ENCODE results near the gene GINS3. TPM values are rescaled to one million over a fixed set of nuclear protein-coding genes. Genes with fewer than 3 reads are reported as not detected.
"Not testable (repeated sequence)": the region's sequence is repeated elsewhere in the genome, so short reads cannot be mapped to it uniquely, and the experiment has no call there.

Gene GINS3
- total RNA-seq, 1 experiment from 2014 or later, result 4.2 TPM

GRCh38 chr16:58415003-58415402 lies 22.7 kb downstream of the GINS3 start:
- Mint-ChIP-seq H3K36me3 (ENCODE audit: insufficient read depth, unreplicated experiment) (no peaks in the 10 kb centered on the region), H3K9me3 (ENCODE audit: unreplicated experiment) (no peaks in the 10 kb centered on the region), H3K27ac (ENCODE audit: low read depth, unreplicated experiment) (no peak overlapping the region), H3K27me3 (ENCODE audit: insufficient read depth, unreplicated experiment) (no peaks in the 10 kb centered on the region), H3K4me1 (ENCODE audit: insufficient read depth, unreplicated experiment) (peaks cover 15% of the 10 kb centered on the region), H3K4me3 (ENCODE audit: unreplicated experiment) (no peak overlapping the region)
- DNase-seq (ENCODE audit: unreplicated experiment), result no peak
- ChIA-PET CTCF (no interaction called here), POLR2A (no interaction called here)
- no TSS peak for BruUV-seq (replicated peaks)
- intact Hi-C loops (cut with micrococcal nuclease), result no loop called here
- no peak for TF ChIP-seq CTCF (IDR thresholded peaks at IDR 0.05; ENCODE audit: unreplicated experiment)

GRCh38 chr16:58415961-58416360 lies 23.7 kb downstream of the GINS3 start:
- peaks cover 13% of the 10 kb centered on the region for H3K4me1 Mint-ChIP-seq (ENCODE audit: insufficient read depth, unreplicated experiment)
- H3K36me3 Mint-ChIP-seq (ENCODE audit: insufficient read depth, unreplicated experiment); BruUV-seq (replicated peaks); H3K27ac Mint-ChIP-seq (ENCODE audit: low read depth, unreplicated experiment); DNase-seq (ENCODE audit: unreplicated experiment); H3K9me3 Mint-ChIP-seq (ENCODE audit: unreplicated experiment); H3K27me3 Mint-ChIP-seq (ENCODE audit: insufficient read depth, unreplicated experiment); H3K4me3 Mint-ChIP-seq (ENCODE audit: unreplicated experiment); intact Hi-C loops (cut with micrococcal nuclease): not testable (repeated sequence)
- CTCF ChIA-PET, result interaction anchor here (0.6 to 1.0 kb wide), 2 partner anchors 61 to 80 kb away, joined by 3 to 4 read pairs; no protein-coding TSS in a partner anchor
- POLR2A ChIA-PET, result interaction anchor here (1.0 kb wide), 1 partner anchor 11 kb away, joined by 3 read pairs; no protein-coding TSS in a partner anchor

GRCh38 chr16:58417035-58417434 lies 24.8 kb downstream of the GINS3 start:
- Mint-ChIP-seq H3K27ac (ENCODE audit: low read depth, unreplicated experiment) (no peak overlapping the region), H3K4me3 (ENCODE audit: unreplicated experiment) (no peak overlapping the region), H3K9me3 (ENCODE audit: unreplicated experiment) (no peaks in the 10 kb centered on the region), H3K36me3 (ENCODE audit: insufficient read depth, unreplicated experiment) (no peaks in the 10 kb centered on the region), H3K4me1 (ENCODE audit: insufficient read depth, unreplicated experiment) (peaks cover 6% of the 10 kb centered on the region), H3K27me3 (ENCODE audit: insufficient read depth, unreplicated experiment) (no peaks in the 10 kb centered on the region)
- TF ChIP-seq CTCF (IDR thresholded peaks at IDR 0.05; ENCODE audit: unreplicated experiment), result no peak
- CTCF ChIA-PET, result interaction anchor here (0.6 to 1.4 kb wide), 3 partner anchors 34 to 81 kb away, joined by 3 to 4 read pairs (median 3); no protein-coding TSS in a partner anchor
- intact Hi-C loops (cut with micrococcal nuclease), result no loop called here
- DNase-seq (ENCODE audit: unreplicated experiment), result no peak
- POLR2A ChIA-PET, result interaction anchor here (0.9 to 1.2 kb wide), 2 partner anchors 8 to 64 kb away, joined by 3 to 5 read pairs; no protein-coding TSS in a partner anchor
- no TSS peak for BruUV-seq (replicated peaks)

- no peaks in the 10 kb centered on the region for H3K36me3 Mint-ChIP-seq (ENCODE audit: insufficient read depth, unreplicated experiment)
- no peak for TF ChIP-seq CTCF (IDR thresholded peaks at IDR 0.05; ENCODE audit: unreplicated experiment)
- CTCF ChIA-PET, result interaction anchor here (1.4 kb wide), 1 partner anchor 69 kb away, joined by 3 read pairs; no protein-coding TSS in a partner anchor
- H3K27ac Mint-ChIP-seq (ENCODE audit: low read depth, unreplicated experiment), result no peak overlapping the region
- H3K27me3 Mint-ChIP-seq (ENCODE audit: insufficient read depth, unreplicated experiment), result no peaks in the 10 kb centered on the region
- POLR2A ChIA-PET, result interaction anchor here (0.9 to 1.2 kb wide), 2 partner anchors 8 to 63 kb away, joined by 3 to 5 read pairs; no protein-coding TSS in a partner anchor
- no peak for DNase-seq (ENCODE audit: unreplicated experiment)
- H3K9me3 Mint-ChIP-seq (ENCODE audit: unreplicated experiment), result no peaks in the 10 kb centered on the region
- intact Hi-C loops (cut with micrococcal nuclease), result no loop called here
- H3K4me3 Mint-ChIP-seq (ENCODE audit: unreplicated experiment), result no peak overlapping the region
- peaks cover 6% of the 10 kb centered on the region for H3K4me1 Mint-ChIP-seq (ENCODE audit: insufficient read depth, unreplicated experiment)
- no TSS peak for BruUV-seq (replicated peaks)
Observed at GRCh38 chr16:58417600-58417999, 25.3 kb downstream of the GINS3 start.
